Right renal cortex interstitium (tissue), 3 donors: Measurements from ENCODE around the gene NCOA1. TPM values are rescaled to one million over a fixed set of nuclear protein-coding genes. Genes with fewer than 3 reads are reported as not detected.
"Not testable (repeated sequence)": the region's sequence is repeated elsewhere in the genome, so short reads cannot be mapped to it uniquely, and the experiment has no call there.

ENCODE experiments used
- DNase-seq, 3 donors: peaks; one replicate each; pipeline ENCODE4 v3.0.0-alpha.2; 2013; ENCODE audit warnings: low read depth in 3 of 3, low spot score in 2 of 3
- polyA plus RNA-seq, 3 donors: library from polyadenylated mRNA; unstranded; fragments of 120-200 nt; gene quantifications; one replicate each; pipeline ENCODE4 v1.2.1, GENCODE V29; 2013; ENCODE audit not compliant: insufficient read length in 3 of 3

Gene NCOA1
- polyA plus RNA-seq = 10 to 100 TPM; 45.9 to 49.5 (median 48.4) TPM

DNA sequence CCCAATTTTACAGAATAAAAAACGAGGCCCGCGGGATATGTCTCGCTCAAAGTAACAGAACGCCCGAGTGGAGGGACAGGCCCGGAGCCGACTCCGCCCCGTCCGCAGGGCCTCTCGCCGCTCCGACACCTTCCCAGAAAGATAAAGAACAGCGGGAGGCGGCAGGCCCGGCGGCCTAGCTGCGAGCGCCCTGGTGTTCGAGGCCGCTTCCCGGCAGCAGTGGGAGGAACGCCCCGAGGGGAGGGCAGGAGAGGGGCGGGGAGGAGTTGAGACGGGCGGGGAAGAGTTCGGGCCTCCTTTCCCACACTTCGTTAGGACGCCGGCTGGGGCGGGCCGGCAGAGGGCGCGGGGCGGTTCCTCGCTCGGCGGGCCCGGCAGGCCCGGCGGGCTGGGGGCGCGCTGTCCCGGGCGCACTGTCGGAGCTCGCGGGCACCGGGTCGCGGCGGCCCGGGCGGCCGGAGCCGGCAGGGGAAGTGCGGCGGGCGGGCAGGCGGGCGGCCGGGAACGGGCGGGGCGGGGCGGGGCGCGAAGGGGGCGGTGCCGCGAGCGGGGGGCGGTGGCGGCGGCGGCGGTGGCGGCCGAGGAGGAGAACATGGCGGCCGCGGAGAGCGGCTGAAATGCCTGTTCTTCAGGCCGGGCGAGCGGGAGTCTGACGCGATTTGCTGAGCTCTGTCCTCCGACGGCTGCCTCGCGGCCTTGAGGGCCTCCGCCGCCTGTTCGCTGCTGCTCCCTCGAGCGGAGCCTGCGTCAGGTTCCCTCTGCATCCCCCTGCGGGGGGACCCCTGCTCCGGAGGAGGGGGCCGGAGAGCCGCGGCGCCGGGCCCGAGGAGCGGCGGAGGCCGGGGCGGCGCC, at the start of gene NCOA1:
Gene NCOA1, plus strand, starts transcription at position 565 of the 852 bp plus-strand sequence. CDS start 167,424 bp downstream, outside the sequence.
- DNase-seq = peak in 2 of 3 donors; percentile 65 to 72

DNA sequence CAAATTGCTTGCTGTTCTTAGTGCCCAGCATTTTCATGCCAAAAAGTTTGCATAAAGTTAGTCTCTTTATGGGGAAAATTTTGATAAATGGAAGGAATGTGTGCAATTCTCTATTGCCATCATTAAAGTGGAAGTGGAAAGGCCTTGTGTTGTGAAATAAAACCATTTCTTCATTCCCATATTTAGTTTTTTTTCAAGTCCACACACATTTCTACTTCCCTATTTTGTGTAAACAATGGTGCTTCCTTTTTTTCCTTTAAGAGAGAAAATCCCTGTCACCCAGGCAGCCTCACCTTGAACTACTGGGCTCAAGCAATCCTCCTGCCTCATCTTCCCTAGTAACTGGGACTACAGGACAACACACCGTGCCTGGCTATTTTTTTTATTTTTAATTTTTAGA, 42.3 kb upstream of the NCOA1 start:
- no peak for DNase-seq

DNA sequence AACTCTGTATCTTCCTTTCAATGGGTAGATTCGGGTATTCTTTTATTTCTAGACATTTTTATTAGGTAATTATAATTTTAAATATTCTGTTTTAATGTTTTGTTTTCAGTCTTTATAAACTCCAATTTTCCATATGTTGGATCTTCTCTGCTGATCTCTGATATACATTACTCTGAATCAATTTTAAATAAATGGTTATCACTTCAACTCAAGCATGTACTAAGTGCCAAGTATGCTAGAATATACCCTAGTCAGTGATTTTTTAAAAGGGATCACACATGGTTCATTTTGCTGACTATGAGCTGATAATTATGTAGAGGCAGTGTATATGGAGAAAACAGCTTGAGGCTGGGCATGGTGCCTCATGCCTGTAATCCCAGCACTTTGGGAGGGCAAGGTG, 41.7 kb upstream of the NCOA1 start:
- DNase-seq = no peak

DNA sequence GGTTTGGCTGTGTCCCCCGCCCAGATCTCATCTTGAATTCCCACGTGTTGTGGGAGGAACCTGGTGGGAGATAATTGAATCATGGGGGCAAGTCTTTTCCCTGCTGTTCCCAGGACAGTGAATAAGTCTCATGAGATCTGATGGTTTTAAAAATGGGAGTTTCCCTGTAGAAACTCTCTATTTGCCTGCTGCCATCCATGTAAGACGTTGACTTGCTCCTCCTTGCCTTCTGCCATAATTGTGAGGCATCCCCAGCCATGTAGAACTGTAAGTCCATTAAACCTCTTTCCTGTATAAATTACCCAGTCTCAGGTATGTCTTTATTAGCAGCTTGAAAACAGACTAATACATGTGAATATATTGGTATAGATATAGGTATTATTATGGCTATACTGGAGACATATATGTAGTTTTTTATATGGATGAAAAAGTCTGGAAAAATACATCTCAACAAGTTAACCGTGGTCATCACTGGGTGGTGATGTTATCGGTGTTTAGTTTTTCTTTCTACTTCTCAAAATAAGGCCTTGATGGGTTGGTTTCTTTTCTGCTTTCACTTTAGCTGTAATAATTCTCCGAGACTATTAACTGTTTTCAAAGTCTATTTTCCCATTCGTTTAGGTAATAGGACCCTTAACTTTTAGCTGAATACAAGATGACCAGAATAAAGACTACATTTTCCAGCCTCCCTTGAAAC, 39.1 kb upstream of the NCOA1 start:
- DNase-seq = no peak

DNA sequence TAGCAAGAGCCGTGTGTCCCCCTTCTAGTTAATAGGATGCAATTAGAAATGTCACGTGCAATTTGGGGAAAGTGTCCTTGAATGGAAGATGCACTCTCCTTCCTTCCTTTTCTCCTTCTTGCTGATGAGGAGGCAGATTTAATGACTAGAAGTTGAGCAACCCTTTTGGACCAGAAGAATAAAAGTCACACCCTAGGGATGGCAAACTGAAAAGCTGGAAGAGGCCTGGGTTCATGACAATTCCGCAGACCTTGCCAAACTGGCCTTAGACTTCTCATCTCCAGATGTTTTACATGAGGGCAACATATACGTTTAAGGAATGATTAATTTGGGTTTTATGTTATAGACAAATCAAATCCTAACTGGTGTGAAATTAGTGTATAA, 38.6 kb upstream of the NCOA1 start:
- DNase-seq = no peak

DNA sequence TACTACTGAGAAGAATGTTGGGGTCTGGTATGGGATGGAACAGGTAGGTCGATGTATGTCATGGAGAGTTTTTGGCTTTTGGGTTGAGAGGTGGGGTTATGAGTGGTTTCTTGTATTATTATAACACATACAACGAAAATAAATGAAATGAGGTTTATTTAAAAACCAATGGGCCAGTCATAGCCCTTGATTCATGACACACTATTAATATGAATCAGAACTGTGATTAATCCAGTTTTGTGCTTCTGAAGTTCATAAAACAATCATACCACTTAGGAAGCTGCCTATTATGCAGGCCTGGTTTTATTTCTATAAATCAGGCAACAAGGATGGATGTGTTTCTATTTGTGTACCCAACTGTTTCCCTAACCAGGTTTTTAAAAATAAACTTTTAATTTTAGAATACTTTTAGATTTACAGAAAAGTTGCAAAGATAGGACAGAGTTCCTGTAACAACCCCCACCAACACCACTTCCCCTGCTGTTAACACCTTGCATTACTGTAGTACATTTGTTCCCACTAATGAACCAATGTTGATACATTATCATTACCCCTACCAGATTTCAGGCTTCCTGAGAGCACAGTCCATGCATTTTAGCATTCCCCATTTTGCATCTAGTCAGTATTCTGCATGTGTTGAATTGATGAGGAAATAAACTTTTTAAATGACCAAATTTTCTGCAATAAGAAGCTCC, 37.5 kb upstream of the NCOA1 start:
- DNase-seq = no peak

DNA sequence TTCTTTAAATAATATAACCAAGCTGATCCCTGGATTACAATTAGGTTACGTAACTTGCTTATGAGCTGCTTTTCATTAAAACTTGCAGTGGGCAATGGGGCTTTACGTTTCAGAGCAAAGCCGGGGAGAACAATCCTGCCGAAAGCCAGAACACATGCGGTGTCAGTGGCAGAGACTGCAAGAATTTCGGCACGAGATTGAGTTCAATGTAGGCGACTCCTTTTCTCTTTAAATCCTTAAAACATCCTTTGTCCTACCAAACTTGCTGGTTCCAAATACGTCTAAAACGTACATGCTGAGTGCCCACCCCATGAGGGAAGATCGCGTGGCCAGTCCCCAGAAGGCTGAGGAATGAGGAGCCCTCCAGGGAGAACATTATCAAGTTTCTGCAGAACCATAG, 36.8 kb upstream of the NCOA1 start:
- peak in 1 of 3 donors; percentile 40 for DNase-seq

DNA sequence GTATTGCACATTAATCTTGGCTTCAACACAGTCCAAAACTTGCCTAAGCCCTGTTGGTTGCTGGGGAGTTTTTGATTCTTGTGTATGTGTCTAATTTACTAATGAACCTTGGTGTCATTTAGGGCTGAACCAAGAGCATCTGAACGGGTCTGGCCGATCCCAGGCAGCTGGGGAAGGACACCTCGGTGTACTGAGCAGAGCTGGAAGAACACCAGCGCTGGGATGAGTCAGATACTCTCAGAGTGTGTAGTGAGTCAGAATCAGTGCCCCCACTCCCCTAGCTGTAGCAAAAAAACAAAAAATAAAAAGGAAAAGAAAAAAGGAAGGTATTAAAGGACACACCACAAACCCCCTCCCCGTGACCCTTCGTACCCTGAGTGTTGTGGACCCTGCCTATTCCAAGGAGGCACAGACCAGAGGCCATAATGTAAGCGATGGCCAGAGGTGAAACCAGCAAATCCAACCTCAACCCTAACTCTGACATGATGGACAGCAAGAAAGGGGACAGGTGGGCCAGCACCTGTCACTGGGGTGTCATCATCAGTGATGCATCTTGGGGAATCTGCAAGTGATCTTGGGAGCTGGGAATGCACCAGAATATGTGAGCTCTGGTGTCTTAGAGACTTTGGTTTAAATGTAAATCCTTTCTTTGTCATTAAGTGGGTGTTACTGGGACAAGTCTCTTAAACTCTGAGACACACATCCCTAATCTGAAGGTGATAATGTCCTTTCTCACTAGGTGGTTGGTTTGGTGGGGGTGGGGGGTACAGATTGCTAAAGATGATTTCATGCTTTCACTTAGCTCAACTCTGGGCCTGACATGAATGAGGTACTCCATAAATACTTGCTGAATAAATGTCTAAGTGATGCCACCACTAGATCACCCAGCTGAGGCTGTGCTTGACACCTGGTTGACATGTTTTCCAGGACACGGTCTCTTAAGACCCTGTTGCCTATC, 34.2 kb upstream of the NCOA1 start:
- no peak for DNase-seq

DNA sequence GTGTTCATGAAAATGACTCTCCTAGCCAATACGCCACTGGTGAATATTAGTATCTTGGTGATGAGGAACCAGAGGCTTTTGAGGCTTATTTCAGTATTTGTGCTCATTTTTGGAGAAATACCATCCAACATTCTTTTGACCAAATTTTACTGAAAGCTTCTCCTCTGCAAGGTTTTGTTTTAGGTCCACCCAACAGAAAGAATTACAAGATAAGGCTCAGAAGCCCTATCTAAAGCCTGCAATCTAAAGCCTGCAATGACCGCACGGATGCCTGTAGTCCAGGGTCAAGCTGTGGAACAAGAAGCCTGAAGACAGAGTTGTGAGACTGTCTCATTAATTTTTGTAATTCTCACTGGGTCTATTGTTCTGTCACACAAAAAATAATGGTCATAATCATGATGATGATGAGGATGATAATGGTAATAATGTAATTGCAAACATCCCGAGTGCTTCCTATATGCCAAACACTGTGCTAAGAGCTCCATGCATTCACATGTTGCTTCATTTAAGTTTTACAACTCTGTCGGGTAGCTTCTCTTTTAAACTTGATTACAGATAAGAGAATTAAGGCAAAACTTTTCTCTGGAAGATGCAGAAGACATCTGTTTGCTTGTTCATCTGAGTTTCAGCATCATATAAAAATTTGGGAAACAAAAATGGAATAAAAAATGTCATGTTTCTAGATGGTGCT, 33.2 kb upstream of the NCOA1 start:
- no peak for DNase-seq

DNA sequence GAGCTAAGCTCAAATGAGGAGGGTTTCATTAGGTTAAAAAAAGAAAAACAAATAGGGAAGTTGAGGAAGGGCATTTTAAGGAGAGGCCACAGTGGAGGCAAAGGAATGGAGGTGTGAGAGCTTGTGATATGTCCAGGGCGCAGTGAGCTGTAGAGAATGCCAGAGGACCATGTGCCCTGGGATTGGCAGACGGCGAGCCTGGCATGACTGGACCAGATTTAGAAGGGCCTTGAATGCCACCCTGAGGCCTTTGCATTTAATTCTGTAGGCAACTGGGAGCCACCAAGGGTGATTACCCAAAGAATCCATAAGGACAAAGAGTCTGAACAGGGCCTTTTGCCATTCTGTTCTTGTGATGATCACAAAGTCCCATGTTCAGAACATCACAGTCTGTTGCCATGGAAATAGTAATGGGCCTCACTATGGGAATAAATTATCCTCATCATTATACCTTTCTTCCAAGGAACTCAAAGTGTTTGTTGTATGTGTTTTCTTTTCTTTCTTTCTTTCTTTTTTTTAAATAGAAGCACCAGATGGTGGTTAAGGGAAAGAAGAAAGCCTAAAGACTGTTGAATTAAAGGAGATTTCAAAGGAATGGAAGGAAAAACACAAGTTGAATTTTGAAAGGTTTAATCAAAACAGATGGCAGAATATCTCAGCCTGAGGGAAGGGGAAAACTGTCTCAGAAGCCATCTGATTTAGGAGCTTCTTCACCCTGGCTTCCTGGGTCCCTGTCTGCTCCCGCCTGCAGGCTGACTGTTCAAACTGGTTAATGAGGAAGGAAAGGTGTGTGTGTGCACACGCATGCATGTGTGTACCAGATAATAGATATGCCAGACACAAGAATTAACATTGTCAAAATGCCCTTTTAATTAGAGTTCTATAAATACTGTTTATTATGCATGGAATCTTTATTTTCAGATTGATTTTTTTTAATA, 31.6 kb upstream of the NCOA1 start:
- no peak for DNase-seq

DNA sequence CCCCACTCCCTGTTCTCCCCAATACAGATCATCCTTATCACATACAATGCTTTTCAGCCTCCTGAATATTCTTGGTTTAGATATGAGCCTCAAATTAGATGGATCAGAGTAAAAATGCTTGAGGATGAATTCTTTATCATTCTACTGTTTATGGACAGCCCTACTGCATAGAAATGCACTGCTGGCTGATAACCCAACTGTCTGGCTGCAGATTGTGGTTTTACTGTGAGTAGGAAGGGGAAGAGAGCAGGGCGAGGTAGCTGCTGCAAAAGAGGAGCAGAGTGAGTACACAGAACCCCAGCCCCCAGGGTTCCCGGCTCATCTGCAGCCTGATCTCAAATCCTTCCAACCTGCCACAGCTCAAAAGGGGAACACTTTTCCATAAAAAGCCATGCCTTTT, 29.4 kb upstream of the NCOA1 start:
- no peak for DNase-seq

DNA sequence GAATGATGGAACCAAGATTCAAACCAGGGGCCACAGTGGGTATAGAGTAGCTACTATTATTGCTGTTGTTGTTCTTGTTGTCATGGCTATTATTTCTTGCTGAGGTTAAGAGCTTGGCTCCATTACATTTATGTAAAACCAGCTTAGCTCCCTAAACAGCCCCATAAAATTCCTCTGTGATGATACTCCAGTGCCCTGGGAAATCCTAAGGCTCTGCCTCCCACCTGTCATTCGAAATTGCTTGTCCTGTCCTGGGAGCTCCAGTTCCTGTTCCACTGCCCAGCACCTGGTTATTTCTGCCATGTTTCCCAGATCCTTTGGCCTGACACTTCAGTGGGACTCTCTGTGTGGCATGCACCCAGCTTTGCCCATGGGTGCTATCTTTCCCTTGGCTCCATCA, 27.8 kb upstream of the NCOA1 start:
- no peak for DNase-seq

DNA sequence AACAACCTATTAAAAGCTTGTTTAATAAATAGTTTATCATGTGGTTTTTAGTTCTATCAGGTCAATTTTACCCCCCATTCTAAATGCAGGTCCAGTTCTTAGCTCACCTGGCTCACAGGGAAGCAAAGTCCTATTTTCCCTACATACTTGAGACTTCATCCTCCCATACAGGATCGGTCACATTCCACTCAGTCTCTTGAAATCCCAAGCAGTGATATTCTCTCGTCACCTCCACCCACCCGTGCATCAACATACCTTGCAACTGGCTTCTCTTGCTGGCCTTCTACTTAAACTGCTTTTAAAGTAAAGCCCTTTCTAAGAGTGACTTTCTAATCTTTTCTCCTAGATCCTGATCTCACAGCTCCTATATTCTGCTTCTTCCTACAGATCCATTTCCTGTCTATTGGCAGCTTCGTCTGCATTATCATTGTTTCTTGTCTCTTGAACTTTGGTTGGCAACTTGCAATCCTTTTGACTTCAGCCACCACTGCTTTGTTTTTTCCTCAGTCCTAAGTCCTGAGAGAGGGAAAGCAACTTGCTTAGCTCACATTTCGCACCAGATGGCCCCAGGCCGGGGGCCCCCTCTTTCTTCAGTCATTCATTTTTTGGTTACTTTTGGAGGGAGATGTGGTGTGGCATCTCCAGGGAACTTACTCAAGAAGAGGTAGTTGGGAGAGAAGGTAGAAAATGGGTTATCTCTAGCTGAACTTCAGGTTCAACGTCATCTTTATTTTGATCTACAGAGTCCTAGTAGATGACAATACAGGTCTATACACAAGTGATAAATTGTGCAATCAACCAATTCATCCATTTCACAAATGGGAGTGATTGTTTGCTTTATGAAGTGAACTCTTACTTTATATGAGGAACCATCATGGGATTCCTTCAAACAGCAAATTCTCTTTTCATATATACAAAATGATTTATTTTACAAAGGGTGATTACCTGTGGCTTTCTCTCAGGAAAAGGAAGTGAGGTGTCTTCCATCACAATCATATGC, 23.9 kb upstream of the NCOA1 start:
- no peak for DNase-seq

DNA sequence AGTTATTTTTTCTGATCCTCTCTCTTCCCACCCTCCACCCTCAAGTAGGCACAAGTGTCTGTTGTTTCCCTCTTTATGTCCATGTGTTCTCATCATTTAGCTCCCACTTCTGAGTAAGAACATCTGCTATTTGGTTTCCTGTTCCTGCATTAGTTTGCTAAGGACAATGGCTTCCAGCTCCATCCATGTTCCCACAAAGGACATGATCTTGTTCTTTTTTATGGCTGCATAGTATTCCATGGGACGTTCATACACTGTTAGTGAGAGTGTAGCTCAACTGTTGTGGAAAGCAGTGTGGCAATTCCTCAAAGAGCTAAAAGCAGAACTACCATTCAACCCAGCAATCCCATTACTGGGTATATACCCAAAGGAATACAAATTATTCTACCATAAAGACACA, 22.6 kb upstream of the NCOA1 start:
- DNase-seq = not testable (repeated sequence)

DNA sequence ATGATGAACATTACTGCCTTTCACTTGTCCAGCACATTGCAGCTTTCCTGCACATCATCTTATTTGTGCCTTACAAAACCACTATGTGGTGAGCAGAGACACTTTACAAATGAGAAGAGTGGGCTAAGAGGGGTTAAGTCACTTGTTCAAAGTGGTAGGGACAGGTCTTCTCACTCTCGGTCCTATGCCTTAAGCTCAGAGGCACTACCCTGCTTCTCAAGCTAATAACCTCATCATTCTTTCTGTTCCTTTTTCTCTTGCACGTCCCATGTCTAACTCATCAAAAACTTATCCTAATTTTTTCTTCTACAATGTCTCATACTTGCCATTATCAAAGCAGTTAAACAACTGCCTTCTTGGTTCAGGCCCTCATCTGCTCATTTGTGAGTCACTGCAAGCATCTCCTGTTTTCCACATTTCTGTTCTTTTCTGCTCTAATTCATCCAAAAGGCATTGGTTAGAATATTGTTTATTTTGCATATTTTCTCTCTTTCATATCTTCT, 21.9 kb upstream of the NCOA1 start:
- DNase-seq = no peak

DNA sequence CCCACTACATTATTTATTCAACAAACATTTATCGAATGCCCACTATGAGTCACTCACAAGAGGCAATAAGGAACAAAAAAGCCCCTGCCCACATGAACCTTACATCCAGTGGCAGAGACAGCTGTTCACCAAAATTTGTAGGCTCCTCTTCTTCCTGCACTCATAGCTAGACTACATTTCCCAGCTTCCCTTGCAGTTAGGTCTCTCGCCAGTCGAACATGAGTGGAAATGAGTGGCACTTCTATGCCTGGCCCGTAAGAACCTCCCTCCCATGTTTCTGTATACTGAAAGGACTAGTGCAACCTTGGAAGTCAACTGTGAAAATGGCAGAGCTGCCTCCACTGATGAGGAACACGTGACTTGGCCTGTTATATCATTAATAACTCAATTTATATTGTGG, 19.4 kb upstream of the NCOA1 start:
- DNase-seq = no peak

DNA sequence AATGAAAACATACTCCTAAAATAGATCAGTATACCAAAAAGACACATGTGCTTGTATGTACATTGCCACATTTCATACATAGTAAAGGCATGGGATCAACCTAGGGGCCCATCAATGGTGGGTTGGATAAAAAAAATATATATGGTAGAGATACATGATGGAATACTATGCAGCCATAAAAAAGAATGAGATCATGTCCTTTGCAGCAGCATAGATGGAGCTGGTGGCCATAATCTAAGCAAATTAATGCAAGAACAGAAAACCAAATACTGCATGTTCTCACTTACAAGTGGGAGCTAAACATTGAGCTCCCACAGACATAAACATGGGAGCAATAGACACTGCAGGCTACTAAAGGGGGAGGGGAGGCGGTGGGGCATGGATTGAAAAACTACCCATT, 18.6 kb upstream of the NCOA1 start:
- no peak for DNase-seq
